Stimulated activated CD4-positive, alpha-beta T cell treated with anti-CD3 and anti-CD28 coated beads, Interleukin-15, amount 100 ng/mL, for 24 hours (primary cell): ENCODE results near the gene TFR2.

Experiments used
- DNase-seq: peaks from one replicate; pipeline ENCODE4 v3.0.0-alpha.2; 2020

Gene TFR2

GRCh38 chr7:100611983-100612729 is 29.2 kb downstream of the TFR2 start, which contains the start of gene MOSPD3:
Gene MOSPD3, plus strand, starts transcription at chr7:100612540. Its CDS starts 252 bp downstream, at chr7:100612792.
- DNase-seq, result peak; percentile 99

- DNase-seq, result no peak
Measured at GRCh38 chr7:100609958-100610357, 31.4 kb downstream of the TFR2 start.

GRCh38 chr7:100607111-100607510 is 34.2 kb downstream of the TFR2 start:
- DNase-seq, result no peak

- no peak for DNase-seq
Measured at GRCh38 chr7:100606313-100606712, 35.0 kb downstream of the TFR2 start.

GRCh38 chr7:100604976-100605911 is 36.1 kb downstream of the TFR2 start:
- peak; percentile 73 for DNase-seq

- peak; percentile 82 for DNase-seq
Measured at GRCh38 chr7:100604028-100604975, 37.0 kb downstream of the TFR2 start.

- DNase-seq, result no peak
Measured at GRCh38 chr7:100603726-100604027, 37.7 kb downstream of the TFR2 start.

GRCh38 chr7:100602889-100603725 is 38.2 kb downstream of the TFR2 start:
- no peak for DNase-seq

GRCh38 chr7:100600730-100601038 is 40.7 kb downstream of the TFR2 start:
- DNase-seq, result no peak

GRCh38 chr7:100599911-100600729 is 41.2 kb downstream of the TFR2 start:
- DNase-seq, result no peak

- no peak for DNase-seq
Measured at GRCh38 chr7:100598425-100598824, 42.9 kb downstream of the TFR2 start.

GRCh38 chr7:100595188-100595587 is 46.2 kb downstream of the TFR2 start:
- DNase-seq, result no peak

- DNase-seq, result no peak
Measured at GRCh38 chr7:100591596-100591995, 49.8 kb downstream of the TFR2 start.

GRCh38 chr7:100590077-100590737 is 51.1 kb downstream of the TFR2 start:
- no peak for DNase-seq

GRCh38 chr7:100589341-100589947 is 51.9 kb downstream of the TFR2 start:
- no peak for DNase-seq

- no peak for DNase-seq
Measured at GRCh38 chr7:100588438-100588837, 52.9 kb downstream of the TFR2 start.

- peak; percentile 100 for DNase-seq
Measured at GRCh38 chr7:100586266-100587025, 54.9 kb downstream of the TFR2 start, which contains the start of gene FBXO24. Gene FBXO24, plus strand, starts transcription at chr7:100586328. Its CDS starts 298 bp downstream, at chr7:100586626.

- DNase-seq, result peak; percentile 66
Measured at GRCh38 chr7:100585511-100586265, 55.7 kb downstream of the TFR2 start, which contains the start of gene LRCH4. Gene LRCH4, minus strand, starts transcription at chr7:100586129. Its CDS starts 29 bp downstream, at chr7:100586100.
